CD4-positive, alpha-beta T cell treated with Interleukin-17A for 4 hours (primary cell): Measurements from ENCODE around the gene ZNF646.

Experiments used
- DNase-seq: peaks from one replicate; pipeline ENCODE4 v3.0.0-alpha.2; 2020; ENCODE audit warnings: mixed read lengths

The ZNF646 gene

DNA sequence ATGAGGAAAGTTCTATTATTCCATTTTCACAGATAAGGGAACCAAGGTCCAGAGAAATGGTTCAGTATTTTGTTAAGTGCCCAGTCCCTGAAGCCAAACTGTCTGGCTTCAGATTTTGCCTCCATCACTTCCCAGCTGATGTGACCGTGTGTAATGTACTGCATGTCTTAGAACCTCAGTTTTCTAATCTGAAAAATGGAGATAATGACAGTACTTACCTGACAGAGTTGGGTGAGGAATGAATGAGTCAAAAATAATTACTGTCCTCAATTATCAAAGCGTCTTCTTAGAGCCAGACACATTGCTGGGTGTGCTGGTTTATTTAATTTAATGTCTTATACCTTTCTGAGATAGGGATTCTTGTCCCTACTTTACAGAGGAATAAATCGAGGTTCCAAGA is 6.9 kb upstream of the ZNF646 start:
- no peak for DNase-seq

DNA sequence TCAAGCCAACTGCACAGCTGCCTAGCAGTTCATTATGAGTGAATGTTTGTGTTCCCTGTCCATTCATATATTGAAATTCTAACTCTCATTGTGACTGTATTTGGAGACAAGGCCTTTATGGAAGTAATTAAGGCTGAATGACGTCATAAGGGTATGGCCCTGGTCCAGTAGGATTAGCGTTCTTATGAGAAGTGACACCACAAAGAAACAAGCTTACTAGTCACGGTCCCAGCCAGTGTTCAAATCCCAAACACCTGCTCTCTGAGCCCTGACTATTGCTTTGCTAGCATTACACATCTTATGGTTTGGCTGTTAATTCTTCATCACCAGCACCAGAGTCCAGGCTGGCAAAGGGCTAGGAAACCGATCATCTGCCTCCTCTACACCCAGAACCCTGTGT is 2.4 kb upstream of the ZNF646 start:
- DNase-seq, result no peak

DNA sequence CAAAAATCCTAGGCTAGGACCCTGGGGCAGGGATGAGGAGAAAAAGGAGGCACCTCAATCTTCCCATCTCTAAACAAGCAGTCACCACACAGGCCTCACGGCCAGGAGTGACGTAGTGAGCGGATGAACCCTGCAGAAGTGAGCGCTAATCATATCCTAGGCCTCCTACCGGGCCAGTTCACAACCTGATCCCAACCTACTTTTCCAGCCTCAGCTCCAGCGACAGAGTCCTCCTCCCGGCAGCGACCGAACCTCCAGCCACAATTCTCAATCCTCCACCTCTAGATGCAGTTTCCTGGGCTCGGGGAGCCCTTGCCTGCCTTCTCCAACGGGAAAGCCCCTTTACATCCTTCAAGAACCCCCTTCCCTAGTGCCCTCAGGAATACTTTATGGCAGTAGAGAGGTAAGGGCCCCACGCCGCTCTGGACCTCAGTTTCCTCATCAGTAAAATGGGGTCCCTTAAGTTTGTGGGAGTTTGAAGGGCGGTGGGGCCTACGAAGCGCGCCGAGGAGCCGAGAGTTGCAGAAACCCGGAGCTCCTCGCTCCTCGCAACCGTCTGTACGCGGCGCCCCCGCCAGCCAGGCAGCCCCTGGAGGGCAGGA is 1.6 kb upstream of the ZNF646 start:
- DNase-seq, result peak; percentile 33

DNA sequence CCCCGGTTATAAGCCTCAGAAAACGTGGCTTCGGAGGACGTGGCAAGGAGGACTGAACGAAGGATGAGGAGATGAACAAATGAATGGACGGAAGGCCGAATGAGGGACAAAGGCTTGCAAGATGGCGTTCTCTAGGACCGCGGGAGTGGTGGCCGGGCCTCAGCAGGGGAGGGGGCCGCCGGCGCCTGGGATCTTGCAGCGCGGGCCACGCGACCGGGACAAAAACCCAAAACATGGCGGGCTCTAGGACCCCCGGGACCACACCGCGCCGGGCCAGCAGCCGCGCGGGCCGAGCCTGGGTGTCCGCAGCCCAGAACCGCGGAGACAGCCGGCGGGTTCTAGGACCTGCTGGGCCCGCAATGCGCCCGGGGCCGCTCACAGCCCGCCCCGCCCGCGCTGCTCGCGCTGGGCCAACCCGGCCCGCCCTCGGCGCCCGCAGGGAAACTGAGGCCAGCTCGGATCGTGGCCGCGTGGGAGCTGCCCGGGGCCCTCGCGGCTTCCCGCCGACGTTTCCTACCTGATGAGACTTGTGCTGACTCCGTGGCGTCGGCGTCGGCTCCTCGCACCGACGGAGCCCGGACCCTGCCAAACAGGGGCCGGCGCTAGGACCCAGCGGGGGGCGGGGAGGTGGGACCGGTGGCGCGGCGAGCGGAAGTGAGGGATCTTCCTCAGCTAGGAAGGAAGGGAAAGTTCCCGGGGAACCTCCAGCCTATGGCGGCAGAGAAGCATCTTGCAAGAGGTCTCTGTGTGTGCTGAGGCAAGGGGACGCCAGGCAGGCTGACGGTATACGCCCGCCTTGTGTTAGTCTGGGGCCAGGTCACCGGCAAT is 866 bp upstream of the ZNF646 start:
- peak; percentile 87 for DNase-seq

DNA sequence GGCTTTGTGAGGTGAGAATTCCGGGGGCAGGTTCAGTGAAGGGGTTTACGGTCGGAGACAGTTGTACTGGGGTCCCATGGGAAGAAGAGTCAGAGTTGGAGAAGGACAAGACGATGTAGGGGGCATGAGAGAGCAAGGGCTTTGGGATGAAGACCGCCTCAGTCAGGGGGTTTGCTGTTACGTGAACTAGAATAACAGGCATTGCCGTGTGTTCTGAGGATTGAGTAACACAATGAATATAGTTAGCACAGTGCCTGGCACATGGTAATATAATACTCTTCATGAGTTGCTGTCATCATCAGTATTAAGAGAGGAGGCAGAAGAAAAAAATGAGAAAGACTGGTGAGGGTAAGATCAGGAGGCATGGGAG is 577 bp downstream of the ZNF646 start:
- no peak for DNase-seq

DNA sequence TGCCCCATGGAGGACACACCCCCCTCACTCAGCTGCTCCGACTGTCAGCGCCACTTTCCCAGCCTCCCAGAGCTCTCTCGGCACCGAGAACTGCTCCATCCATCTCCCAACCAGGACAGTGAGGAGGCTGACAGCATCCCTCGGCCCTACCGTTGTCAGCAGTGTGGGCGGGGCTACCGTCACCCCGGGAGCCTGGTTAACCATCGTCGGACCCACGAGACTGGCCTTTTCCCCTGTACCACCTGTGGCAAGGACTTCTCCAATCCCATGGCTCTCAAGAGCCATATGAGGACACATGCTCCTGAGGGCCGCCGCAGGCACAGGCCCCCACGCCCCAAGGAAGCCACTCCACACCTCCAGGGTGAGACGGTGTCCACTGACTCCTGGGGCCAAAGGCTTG is 2.1 kb downstream of the ZNF646 start:
- DNase-seq, result no peak

DNA sequence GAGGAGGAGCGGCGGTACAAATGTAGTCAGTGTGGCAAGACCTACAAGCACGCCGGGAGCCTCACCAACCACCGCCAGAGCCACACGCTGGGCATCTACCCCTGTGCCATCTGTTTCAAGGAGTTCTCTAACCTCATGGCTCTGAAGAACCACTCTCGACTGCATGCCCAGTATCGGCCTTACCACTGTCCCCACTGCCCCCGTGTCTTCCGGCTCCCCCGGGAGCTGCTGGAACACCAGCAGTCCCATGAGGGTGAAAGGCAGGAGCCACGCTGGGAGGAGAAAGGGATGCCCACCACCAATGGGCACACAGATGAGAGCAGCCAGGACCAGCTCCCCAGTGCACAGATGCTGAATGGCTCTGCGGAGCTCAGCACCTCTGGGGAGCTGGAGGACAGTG is 2.8 kb downstream of the ZNF646 start:
- no peak for DNase-seq

DNA sequence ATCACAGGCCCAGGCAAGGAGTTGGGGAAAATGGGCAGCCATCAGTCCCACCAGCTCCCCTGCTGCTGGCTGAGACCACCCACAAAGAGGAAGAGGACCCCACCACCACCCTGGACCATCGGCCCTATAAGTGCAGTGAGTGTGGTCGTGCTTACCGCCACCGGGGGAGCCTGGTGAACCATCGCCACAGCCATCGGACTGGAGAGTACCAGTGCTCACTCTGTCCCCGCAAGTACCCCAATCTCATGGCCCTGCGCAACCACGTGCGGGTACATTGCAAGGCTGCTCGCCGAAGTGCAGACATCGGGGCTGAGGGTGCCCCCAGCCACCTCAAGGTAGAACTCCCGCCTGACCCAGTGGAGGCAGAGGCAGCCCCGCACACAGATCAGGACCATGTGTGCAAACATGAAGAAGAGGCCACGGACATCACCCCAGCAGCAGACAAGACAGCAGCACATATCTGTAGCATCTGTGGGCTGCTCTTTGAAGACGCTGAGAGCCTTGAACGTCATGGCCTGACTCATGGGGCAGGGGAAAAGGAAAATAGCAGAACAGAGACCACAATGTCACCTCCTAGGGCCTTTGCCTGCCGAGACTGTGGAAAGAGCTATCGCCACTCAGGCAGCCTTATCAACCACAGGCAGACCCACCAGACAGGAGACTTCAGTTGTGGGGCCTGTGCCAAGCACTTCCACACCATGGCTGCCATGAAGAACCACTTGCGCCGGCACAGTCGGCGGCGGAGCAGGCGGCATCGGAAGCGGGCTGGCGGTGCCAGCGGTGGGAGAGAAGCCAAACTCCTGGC is 3.6 kb downstream of the ZNF646 start:
- DNase-seq, result no peak

DNA sequence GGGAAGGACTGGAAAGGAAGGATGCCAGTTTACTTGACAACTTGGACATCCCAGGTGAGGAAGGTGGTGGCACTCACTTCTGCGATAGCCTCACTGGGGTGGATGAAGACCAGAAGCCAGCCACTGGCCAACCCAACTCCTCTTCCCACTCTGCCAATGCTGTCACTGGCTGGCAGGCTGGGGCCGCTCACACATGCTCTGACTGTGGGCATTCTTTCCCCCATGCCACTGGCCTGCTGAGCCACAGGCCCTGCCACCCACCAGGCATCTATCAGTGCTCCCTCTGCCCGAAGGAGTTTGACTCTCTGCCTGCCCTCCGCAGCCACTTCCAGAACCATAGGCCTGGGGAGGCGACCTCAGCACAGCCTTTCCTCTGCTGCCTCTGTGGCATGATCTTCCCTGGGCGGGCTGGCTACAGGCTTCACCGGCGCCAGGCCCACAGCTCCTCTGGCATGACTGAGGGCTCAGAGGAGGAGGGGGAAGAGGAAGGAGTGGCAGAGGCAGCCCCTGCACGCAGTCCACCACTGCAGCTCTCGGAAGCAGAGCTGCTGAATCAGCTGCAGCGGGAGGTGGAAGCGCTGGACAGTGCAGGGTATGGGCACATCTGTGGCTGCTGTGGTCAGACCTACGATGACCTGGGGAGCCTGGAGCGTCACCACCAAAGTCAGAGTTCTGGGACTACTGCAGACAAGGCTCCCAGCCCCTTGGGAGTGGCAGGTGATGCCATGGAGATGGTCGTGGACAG is 4.5 kb downstream of the ZNF646 start:
- DNase-seq, result no peak

DNA sequence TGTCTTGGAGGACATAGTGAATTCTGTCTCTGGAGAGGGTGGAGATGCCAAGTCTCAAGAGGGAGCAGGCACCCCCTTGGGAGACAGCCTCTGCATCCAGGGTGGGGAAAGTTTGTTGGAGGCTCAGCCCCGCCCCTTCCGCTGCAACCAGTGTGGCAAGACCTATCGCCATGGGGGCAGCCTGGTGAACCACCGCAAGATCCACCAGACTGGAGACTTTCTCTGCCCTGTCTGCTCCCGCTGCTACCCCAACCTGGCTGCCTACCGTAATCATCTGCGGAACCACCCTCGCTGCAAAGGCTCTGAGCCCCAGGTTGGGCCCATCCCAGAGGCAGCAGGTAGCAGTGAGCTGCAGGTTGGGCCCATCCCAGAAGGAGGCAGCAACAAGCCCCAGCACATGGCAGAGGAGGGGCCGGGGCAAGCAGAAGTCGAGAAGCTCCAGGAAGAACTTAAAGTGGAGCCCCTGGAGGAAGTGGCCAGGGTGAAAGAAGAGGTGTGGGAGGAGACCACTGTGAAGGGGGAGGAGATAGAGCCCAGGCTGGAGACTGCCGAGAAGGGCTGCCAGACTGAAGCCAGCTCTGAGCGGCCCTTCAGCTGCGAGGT is 5.2 kb downstream of the ZNF646 start:
- no peak for DNase-seq

DNA sequence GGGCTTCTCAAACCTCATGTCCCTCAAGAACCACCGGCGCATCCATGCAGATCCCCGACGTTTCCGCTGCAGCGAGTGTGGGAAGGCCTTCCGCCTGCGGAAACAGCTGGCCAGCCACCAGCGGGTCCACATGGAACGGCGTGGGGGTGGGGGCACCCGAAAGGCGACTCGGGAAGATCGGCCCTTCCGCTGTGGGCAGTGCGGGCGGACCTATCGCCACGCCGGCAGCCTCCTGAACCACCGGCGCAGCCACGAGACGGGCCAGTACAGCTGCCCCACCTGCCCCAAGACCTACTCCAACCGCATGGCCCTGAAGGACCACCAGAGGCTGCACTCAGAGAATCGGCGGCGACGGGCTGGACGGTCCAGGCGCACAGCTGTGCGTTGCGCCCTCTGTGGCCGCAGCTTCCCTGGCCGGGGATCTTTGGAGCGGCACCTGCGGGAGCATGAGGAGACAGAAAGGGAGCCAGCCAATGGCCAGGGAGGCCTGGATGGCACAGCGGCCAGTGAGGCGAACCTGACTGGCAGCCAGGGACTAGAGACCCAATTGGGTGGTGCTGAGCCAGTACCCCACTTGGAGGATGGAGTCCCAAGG is 5.9 kb downstream of the ZNF646 start:
- DNase-seq, result no peak

DNA sequence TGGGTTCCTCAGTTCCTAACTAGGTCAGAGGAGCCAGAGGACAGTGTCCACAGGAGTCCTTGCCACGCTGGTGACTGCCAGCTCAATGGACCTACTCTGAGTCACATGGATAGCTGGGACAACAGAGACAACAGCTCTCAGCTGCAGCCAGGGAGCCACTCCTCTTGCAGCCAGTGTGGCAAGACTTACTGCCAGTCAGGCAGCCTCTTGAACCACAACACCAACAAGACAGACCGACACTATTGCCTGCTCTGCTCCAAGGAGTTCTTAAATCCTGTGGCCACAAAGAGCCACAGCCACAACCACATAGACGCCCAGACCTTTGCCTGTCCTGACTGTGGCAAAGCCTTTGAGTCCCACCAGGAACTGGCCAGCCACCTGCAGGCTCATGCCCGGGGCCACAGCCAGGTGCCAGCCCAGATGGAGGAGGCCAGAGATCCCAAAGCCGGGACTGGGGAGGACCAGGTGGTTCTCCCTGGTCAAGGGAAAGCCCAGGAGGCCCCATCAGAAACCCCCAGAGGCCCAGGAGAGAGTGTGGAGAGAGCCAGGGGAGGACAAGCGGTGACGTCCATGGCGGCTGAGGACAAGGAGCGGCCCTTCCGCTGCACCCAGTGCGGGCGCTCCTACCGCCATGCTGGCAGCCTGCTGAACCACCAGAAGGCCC is 6.7 kb downstream of the ZNF646 start:
- no peak for DNase-seq

DNA sequence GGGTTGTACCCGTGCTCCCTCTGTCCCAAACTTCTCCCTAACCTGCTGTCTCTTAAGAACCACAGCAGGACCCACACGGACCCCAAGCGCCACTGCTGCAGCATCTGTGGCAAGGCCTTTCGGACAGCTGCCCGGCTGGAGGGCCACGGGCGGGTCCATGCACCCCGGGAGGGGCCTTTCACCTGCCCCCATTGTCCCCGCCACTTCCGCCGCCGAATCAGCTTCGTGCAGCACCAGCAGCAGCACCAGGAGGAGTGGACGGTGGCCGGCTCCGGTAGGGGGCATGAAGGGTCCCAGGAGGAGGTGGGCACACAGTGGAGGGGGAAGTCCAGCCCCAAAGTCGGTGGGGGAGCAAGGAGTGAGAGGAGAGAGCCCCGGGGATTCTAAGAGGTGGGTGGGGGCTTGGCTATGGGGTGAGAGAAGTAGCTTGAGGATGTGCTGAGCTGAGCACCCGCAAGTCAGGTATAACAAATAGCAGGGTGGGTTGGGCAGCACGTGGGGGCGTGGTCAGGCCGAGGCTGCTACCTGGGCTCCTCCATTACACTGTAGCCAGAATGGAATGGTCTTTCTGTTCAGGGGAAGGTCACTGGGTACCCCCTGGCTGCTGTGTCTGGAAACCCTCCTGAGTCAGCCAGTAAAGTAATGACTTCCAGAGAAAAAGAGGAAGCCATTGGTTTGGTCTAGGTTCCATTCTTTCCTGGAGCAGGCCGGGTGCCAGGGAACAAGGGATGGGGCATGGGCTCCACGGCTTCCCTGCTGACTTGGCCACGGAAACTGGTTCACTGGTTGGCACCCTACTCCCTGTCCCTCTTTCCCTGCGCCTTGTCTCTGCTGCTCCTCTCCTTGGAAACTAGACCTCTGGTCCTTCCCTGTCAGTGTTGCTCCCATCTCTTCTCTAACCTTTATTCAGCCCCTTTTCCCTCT is 7.5 kb downstream of the ZNF646 start:
- no peak for DNase-seq

DNA sequence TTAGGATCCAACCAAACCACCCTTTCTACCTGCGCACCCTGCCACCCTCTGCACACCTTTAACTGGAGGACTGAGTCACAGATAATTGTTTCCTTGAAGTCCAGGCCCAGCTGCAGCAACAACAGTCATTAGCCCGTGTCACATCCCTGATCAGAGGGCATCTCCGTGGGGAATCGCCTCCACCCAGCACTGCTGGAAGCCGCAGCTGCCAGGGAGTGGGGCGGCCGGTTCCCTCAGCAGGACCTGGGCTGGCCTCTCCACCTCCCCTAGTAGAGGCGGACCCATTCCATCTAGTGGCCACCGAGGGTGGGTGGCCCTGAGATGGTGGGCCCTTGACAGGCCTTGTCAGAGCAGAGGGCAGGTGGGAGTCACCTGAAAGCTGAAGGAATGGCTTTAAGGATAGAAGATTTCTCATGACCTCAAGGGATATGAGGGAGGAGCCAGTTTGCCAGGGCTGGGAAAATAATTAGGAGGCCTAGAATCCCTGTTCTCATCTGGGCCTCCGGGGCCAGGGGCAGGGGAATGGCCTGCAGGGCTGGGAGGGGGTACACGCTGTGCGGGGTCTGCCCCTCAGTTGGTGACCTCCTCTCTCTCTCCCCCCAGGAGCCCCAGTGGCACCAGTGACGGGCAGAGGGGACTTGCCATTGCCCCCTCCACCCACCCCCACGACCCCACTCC is 8.3 kb downstream of the ZNF646 start:
- DNase-seq, result no peak

DNA sequence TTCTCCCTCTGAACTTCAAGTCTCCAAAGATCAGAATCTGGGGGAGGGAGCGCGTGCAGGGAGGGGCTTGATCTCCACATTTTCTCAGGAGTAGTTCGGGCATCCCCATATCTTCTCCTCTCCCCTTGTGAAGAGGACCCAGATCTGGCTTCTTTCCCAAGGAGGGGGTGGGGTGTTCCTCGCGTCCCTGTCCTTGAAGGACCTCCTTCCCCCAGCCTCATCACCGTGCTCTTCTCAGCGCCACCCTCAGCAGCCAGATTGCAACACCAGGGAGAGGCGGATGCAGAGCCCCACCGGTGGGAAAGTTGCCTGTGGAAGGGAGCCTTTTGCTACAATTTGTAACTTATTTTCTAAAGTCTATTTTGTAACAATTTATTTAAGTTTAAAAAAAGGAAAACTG is 8.9 kb downstream of the ZNF646 start:
- DNase-seq, result no peak

DNA sequence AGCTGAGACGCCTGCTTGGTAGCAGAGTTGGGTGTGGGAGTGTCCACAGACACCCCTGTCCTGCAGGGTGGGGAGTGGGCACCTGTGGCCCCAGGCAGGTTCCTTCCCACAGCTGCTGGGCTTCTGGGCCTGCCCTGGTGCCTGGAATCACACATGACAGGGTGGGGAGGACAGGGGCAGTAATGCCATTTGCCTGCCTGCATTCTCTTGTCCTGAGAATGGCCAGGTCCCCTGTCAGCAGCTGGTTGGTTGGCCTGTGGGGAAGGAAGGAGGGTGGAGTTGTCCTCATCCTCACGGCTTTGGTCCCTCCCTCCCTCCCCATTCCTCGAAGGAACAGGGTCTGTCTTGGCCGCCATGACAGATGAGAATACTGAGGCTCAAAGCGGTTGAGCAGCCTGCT is 9.3 kb downstream of the ZNF646 start:
- no peak for DNase-seq

DNA sequence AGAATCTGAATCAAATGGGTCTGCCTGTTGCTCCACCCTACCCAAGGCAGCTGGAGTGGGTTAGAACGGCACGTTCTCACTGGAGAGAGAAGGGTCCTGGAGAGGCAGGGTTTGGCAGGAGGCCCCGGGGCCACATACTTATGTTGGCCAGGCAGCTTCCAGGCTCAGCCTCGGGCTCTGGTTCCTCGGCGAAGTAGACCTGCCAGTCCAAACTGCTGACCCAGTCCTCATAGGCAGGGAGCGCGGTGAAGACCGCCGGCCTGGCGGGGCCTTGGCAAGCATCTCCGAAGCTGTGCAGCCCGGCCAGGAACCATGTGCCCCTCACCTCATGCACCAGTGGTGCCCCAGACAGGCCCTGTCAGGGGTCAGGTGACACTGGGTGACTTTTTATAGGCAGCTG is 9.8 kb downstream of the ZNF646 start:
- DNase-seq, result no peak

DNA sequence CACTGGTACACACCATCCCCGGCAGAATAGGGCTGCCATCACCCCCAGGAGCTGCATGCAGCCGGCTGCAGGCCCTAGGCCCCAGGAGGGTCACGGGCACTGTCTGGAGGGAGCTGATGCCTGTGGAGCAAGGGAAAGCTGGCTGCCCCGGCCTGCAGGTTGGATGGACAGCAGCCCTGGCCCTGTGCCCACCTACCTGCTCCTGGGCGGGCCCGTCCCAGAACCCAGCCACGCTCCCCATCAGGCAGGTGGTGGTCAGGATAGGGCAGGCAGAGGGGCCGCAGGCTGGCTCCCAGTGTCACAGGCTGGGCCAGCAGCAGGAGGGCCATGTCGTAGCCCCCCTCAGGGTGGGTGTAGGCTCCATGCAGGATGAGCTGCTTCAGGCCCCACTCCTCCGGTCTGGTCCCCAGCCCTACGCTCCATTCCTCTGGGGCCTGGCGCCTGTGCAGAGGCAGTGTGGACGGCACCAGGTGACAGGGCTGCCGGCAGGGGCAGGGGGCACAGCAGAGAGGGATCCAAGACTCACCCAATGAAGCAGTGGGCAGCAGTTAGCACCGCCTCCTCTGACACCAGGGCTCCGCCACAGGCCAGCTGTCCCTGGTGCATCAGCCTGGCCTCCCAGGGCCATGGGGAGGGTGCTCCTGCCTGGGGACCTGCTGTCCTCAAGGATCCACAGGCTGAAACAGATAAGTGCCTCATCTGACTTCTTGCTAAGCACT is 10.5 kb downstream of the ZNF646 start:
- DNase-seq, result no peak

DNA sequence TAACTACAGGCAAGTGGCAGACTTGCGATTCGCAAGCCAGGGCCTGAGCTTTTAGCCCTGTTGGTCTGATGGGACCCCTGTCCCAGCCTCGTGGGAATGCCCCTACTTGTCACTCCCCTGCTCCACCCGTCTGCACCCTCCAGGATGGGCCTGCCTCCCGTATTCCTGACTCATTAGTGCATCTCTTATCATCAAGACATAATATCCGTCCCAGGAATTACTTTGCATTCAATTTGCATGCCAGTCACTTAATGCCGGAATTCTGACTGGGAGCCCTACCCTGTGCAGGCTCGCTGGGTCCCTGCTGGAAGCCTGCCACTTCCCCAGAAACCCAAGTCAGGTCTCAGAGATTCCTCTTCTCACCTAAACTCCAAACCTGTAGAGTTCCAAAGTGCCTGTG is 11.2 kb downstream of the ZNF646 start:
- no peak for DNase-seq
